Left renal cortex interstitium (tissue), 4 donors: ENCODE measurements around the gene C18orf32. TPM values are rescaled to one million over a fixed set of nuclear protein-coding genes. Genes with fewer than 3 reads are reported as not detected.
"Not testable (repeated sequence)": the region's sequence is repeated elsewhere in the genome, so short reads cannot be mapped to it uniquely, and the experiment has no call there.

Experiments used
- DNase-seq, 4 donors: peaks; one replicate each; pipeline ENCODE4 v3.0.0-alpha.2; 2013; ENCODE audit warnings: low read depth in 4 of 4, low spot score in 2 of 4, missing footprints in 1 of 4
- polyA plus RNA-seq, 4 donors: library from polyadenylated mRNA; unstranded; fragments of 120-200 nt; gene quantifications; one replicate each; pipeline ENCODE4 v1.2.1, GENCODE V29; 2013; ENCODE audit not compliant: insufficient read length in 4 of 4

Gene C18orf32
- polyA plus RNA-seq, 4 donors: 27.7 to 33.7 (median 32.1) TPM

GRCh38 chr18:49503931-49504330 is 16.9 kb upstream of the C18orf32 start:
- no peak for DNase-seq

GRCh38 chr18:49500201-49500921 is 13.3 kb upstream of the C18orf32 start:
- DNase-seq: no peak

GRCh38 chr18:49499046-49499637 is 12.1 kb upstream of the C18orf32 start:
- no peak for DNase-seq

- no peak for DNase-seq
Measured at GRCh38 chr18:49495480-49495879, 8.4 kb upstream of the C18orf32 start.

GRCh38 chr18:49495076-49495475 is 8.0 kb upstream of the C18orf32 start:
- no peak for DNase-seq

GRCh38 chr18:49494660-49495059 is 7.6 kb upstream of the C18orf32 start:
- no peak for DNase-seq

GRCh38 chr18:49492694-49493033 is 5.6 kb upstream of the C18orf32 start:
- no peak for DNase-seq

- DNase-seq: peak; percentile 98 to 99 (median 98)
Measured at GRCh38 chr18:49491857-49492693, 5.0 kb upstream of the C18orf32 start, which contains the start of gene RPL17. TSS of gene RPL17 (minus strand) at chr18:49492465.

GRCh38 chr18:49491534-49491856 is 4.5 kb upstream of the C18orf32 start:
- no peak for DNase-seq

GRCh38 chr18:49490246-49490762 is 3.3 kb upstream of the C18orf32 start:
- no peak for DNase-seq

GRCh38 chr18:49487711-49488310 is 777 bp upstream of the C18orf32 start:
- no peak for DNase-seq

GRCh38 chr18:49486606-49486952 is 455 bp downstream of the C18orf32 start:
- peak in 1 of 4 donors; percentile 62 for DNase-seq

GRCh38 chr18:49486134-49486533 is 900 bp downstream of the C18orf32 start:
- DNase-seq: no peak

- no peak for DNase-seq
Measured at GRCh38 chr18:49483198-49483597, 3.8 kb downstream of the C18orf32 start.

- no peak for DNase-seq
Measured at GRCh38 chr18:49481907-49482306, 5.1 kb downstream of the C18orf32 start.

- no peak for DNase-seq
Measured at GRCh38 chr18:49481317-49481716, 5.7 kb downstream of the C18orf32 start.

GRCh38 chr18:49479381-49480137 is 7.5 kb downstream of the C18orf32 start:
- no peak for DNase-seq

- DNase-seq: no peak
Measured at GRCh38 chr18:49476664-49477411, 10.2 kb downstream of the C18orf32 start.

- not testable (repeated sequence) for DNase-seq
Measured at GRCh38 chr18:49474935-49475334, 12.1 kb downstream of the C18orf32 start.

- no peak for DNase-seq
Measured at GRCh38 chr18:49473721-49474120, 13.3 kb downstream of the C18orf32 start.
